Stimulated activated CD8-positive, alpha-beta memory T cell treated with anti-CD3 and anti-CD28 coated beads, Interleukin-15, amount 100 ng/mL, for 24 hours (primary cell): ENCODE data around the gene TICAM1.
"Not testable (repeated sequence)": the region's sequence is repeated elsewhere in the genome, so short reads cannot be mapped to it uniquely, and the experiment has no call there.

Experiments
- DNase-seq: peaks from one replicate; pipeline ENCODE4 v3.0.0-alpha.2; 2020; ENCODE audit warnings: low read depth

The TICAM1 gene

DNA sequence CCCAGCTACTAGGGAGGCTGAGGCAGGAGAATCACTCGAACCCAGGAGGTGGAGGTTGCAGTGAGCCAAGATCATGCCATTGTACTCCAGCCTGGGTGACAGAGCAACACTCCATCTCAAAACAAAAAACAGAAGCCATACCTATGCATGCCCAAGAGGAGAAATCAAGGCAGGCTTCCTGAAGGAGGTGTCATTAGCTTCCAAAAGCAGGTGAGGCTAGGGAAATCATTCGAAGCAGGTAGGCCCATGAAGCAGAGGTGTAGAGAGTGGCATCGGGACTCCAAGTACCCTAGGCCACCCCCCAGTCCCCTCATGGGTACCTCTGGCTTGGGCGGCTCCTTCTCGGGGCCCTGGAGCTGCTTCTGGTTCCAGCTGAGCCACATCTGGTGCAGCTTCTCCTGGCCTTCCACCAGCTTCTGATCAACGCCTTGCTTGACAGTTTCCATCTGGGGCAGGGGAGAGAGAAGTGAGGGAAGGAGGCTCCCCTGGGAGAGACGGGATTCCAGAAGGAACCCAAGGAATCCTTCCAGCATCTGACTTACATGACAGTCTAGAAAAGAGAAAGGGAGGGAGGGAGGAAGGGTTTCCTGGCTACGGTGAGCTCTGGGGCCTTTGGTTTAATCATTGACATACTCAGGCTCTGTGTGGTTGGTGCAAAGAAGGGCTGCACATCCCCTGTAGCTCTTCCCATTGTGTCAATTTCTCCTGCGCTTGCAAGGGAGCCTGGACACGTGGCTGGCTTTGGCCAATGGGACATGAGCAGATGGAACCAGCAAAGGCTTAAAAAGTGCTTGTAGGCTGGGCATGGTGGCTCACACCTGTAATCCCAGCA, 13.1 kb upstream of the TICAM1 start:
- DNase-seq = no peak

DNA sequence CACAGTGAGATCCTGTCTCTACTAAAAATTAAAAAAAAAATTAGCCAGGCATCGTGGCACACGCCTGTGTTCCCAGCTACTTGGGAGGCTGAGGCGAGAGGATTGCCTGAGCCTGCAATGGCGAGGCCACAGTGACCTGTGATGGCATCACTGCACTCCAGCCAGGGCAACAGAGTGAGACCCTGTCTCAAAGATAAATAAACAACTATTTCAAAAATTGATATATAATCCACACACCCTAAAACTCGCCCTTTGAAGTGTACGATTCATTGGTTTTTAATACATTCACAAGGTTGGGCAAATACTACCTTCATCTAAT, 12.1 kb upstream of the TICAM1 start:
- no peak for DNase-seq

DNA sequence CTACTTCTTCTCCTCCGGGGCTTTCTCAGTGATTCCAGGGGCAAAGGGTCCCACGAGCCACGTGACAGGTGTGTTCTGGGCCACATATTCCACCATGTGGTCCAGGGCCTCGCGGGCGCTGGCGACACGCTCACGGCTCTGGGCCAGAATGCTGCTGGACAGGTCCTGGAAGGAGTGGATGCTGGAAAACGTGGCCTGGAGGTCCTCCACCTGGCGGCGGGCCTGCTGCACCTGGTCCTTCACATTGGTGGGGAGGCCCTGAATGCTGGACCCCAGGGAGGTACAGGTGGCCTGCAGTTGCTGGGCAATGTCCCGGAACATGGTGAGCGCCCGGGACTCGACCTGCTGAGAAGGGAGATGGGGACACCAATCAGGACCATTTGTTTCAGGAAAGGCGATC, 7.7 kb upstream of the TICAM1 start:
- DNase-seq = no peak

DNA sequence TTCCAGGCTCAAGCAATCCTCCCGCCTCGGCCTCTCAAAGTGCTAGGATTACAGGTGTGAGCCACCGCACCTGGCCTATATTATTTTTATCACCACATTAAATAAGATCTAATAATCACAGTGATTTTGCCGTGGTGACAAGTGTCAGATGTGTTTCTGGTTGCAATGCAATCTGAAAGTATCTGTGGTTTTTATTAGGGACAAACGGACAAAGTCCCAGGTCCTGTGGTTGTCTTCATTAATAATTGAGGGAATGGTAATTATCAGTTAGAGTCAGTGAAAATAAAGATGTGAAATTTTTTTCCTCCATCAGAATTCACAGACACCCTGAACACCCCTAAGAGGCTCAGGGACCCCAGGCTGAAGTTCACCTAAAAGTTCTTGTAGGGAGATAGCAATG, 1.3 kb upstream of the TICAM1 start:
- DNase-seq = no peak

DNA sequence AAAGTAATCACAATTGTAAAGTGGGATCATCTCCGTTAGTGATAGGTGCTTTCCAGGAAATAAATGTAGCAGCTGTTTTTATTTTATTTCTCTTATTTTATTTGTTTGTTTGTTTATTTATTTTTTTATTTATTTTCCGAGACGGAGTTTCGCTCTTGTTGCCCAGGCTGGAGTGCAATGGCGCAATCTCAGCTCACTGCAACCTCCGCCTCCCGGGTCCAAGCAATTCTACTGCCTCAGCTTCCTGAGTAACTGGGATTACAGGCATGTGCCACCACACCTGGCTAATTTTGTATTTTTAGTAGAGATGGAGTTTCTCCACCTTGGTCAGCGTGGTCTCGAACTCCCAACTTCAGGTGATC, 448 bp upstream of the TICAM1 start:
- not testable (repeated sequence) for DNase-seq

DNA sequence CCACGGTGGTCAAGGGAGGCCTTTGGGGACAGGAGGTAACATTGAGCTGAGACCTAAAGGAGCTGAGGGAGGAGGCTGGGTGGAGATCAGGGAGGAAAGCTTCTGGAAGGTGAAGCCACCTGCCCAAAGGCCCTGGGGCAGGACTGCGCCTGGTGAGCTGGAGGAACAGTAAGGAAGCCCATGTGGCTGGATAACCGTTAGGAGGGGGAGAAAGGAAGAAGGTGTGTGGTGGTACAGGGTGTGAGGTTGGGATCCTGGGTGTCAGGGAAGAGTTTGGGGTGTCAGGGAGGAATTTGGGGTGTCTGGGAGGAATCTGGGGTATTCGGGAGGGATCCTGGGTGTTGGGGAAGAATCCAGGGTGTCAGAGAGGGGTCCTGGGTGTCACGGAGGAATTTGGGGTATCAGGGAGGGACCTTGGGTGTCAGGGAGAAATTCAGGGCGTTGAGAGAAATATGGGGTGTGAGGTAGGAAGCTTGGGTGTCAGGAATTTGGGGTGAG, 695 bp downstream of the TICAM1 start:
- no peak for DNase-seq

DNA sequence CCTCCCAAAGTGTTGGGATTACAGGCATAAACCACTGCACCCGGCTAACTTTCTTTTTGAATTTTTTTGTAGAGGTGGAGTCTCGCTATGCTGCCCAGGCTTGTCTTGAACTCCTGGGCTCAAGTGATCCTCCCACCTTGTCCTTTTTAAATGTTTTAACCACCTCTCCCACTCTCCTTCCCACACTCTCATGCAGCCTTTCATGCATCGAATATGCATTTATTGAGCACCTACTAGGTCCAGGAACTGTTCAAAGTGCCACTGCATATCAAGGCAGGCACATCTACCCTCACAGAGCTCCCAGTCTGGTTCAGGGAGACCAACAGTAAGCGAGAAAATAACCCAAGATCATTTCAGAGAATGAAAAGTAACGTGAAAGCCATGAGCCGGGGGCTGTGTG, 1.2 kb downstream of the TICAM1 start:
- DNase-seq = no peak

DNA sequence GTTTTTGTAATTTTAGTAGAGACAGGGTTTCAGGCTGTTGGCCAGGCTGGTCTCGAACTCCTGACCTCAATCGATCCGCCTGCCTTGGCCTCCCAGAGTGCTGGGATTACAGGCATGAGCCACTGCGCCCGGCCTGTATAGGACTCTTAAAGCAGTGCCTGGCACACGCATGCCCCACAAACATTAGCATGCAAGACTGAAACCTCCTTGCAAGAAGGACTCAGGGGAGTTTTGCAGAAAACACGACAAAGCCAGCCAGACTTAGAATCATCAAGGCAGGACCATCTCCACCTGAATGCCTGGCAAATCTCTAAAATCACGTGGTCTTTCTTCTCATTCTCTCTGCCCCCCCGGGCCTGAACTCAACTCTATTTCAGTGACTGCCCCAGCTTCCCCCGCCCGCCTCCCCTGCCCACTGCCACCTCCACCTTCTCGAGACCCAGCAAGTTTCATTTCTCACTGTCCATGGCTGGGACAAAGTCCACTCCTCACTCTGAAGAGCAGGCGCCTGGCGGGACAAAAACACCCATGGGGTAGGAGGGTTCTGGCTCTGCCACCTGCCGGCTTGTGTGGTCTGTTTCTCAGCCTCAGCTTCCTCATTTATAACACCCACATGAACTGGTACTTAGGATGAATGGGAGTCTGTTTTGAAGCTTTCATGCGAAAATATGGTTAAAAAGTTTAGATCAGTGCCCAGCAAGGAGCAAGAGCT, 2.4 kb downstream of the TICAM1 start:
- DNase-seq = no peak

DNA sequence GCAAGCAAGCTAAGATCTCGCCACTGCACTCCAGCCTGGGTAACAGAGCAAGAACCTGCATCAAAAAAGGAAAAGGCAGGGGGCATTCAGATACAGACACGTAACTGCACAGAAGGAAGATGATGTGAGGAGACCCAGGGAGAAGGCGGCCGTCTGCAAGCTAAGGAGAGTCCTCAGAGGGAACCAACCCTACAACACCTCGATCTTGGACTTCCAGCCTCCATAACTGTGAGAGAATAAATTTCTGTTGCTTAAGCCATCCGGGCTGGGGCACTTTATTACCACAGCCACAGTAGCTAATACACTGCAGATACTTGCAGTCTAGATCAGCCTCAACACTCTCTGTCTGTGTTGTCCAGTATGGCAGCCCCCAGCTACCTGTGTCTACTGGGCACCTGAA, 7.9 kb downstream of the TICAM1 start:
- no peak for DNase-seq

DNA sequence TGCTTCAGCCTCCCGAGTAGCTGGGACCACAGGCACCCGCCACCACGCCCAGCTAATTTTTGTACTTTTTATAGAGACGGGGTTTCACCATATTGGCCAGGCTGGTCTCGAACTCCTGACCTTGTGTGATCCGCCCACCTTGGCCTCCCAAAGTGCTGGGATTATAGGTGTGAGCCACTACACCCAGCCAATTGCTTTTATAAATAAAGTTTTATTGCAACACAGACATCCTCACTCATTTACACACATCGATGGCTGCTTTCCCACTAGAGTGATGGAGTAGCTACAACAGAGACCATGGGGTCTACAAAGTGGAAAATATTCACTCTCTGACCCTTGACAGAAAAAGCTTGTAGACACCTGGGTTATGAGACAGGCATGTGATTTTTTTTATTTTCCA, 9.2 kb downstream of the TICAM1 start:
- DNase-seq = not testable (repeated sequence)

DNA sequence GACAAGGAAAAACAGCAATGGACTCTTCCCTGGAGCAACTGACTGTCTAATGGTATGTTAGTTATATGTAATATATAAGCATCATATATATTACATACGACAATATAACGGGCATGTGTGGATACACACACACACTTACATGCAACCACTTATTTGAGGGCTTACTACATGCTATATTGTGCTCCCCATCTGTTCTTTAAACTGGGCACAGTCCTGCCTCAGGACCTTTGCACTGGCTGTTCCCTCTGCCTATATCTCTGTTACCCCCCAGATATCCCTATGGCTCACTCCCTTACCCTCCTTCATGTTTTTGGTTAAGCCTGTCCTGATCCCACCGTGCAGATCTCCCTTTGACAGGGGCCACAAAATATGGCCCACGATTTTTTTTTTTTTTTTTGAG, 10.2 kb downstream of the TICAM1 start:
- DNase-seq = no peak

DNA sequence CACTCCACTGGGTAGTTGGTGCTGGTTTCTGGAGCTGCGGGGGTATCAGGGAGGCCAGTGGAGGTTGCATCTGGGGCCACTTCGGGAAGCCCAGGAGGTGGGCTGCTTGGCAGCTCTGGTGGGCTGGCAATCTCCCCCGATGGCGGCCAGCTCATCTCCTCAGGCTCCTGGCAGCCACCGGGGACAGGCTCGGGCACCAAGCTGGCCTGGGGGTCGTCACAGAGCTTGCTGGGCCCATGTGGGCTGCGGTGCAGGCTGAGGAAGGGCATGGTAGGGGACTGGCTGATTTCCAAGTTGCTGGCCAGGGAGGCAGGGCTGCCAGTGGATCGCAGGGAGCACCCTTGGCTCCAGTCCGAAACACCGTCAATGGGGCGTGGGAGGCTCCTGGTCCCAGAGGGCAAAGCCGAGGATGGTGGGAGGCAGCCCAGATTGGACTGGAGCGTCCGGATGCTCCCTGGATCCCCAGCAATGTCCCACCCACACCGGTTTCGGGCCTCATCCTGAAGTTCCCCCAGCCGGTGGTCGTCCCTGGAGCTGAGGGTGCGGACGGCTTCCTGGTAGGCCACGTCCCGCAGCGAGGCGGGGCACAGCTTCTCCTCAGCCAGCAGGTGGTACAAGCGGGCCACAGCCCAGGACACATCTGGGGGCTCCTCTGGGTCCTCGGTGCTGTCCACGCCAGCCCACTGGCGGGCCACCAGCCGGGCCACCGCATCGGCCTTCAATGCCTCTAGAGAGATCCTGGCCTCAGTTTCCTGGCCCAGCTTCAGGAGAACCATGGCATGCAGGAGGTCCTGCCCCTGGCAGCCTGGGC, 13.8 kb downstream of the TICAM1 start:
- DNase-seq = no peak

DNA sequence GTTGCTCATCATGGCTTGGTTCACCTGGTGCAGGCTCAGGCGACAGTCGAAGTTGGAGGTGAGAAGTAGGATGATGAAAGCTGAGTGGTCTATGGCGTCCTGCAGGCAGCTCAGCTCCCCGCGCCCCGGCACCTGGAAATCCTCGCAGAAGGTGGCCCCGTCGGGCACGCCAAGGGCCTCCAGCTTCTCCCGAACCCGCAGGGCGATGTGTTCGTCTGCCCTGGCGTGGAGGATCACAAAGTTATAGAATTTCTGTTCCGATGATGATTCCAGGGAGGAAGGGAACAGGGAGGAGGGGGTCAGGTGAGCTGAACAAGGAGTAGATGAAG, 14.6 kb downstream of the TICAM1 start:
- no peak for DNase-seq

DNA sequence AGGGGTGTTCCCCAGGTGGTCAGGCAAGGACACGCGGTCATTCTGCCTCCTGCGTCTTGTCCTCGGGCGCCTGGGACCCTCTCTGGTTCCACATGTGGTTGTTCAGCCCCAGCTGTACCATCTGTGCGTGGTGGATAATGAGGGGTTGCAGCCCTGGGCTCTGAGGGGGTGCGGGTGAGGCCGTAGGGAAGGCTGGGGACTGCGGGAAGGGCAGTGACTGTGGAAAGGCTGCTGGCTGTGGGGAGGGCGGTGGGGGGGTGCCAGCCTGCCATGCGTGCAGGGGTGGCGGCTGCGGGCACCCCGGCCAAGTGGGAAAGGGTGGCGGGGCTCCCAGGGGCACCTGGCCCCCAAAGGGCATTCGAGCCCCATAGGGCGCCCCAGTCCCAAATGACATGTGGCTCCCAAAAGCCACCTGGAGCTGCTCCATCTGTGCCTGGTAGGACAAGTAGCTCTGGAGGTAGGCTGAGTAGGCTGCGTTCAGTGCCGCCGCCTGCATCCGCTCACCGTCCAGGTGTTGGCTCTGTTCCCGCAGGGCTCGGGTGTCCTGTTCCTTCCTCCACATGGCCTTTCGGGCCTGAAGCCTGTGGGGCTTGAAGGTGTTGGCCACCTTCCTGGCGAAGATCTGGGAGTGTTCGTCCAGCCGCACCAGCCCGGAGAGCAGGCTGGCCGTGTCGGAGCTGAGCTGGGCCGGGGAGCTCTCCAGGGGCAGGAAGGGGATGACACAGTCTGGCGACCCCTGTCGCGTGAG, 15.1 kb downstream of the TICAM1 start:
- DNase-seq = no peak

DNA sequence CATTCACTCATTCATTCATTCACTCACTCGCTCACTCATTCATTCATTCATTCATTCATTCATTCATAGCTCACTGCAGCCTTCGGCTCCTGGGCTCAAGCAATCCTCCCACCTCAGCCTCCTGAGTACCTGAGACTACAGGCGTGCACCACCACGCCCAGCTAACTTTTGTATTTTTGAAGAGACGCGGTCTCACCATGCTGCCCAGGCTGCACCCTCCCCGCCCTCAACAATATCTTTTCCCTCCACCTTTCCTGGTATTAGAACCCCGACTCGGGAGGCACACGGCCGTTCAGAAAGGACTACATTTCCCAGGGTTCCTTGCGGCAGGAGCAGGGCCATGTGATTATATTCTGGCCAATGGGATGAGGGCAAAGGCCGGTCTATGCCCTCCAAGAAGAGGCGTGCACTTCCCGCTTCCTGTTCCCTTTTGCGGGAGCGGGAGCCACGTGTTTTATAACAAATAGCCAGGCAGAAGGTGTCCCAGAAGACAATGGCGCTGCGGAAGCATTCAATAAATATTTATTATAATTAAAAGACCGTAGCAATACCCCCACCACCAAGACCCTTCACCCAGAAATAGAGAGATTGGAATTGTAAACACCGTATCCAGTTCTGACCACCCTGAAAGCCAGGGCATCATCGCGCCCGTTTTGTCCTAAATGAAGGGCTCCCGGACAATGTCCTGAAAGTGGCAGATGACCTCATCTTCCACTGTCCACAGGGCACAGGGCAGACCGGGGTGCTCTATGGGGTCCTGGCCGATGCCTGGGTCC, 15.9 kb downstream of the TICAM1 start:
- DNase-seq = peak; percentile 42

DNA sequence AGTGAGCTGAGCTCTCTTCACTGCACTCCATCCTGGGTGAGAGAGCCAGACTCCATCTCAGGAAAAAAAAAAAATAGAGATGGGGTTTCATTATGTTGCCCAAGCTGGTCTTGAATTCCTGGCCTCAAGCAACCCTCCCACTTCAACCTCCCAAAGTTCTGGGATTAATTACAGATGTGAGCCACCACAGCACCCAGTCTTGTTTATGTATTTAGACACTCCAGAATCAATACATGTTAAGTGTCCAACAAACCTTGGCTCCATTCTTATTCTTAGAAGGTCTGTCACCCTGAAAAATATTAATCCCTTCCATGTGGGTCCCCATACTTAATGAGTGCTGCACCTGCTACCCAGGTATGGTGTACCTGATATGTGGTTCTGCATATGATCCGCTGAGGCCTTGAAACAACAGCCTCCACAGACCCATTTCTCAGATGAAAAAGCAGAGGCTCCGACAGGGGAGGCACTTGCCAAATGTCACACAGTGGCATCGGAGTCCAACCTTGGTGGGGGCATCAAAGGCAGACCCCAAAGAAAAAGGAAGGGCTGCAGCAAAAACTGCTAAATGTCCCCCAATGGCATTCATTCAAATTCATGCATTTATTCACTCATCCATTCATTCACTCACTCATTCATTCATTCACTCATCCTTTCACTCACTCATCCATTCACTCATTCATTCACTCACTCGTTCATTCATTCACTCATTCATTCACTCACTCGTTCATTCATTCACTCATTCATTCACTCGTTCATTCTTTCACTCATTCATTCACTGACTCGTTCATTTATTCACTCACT, 16.7 kb downstream of the TICAM1 start:
- DNase-seq = no peak

DNA sequence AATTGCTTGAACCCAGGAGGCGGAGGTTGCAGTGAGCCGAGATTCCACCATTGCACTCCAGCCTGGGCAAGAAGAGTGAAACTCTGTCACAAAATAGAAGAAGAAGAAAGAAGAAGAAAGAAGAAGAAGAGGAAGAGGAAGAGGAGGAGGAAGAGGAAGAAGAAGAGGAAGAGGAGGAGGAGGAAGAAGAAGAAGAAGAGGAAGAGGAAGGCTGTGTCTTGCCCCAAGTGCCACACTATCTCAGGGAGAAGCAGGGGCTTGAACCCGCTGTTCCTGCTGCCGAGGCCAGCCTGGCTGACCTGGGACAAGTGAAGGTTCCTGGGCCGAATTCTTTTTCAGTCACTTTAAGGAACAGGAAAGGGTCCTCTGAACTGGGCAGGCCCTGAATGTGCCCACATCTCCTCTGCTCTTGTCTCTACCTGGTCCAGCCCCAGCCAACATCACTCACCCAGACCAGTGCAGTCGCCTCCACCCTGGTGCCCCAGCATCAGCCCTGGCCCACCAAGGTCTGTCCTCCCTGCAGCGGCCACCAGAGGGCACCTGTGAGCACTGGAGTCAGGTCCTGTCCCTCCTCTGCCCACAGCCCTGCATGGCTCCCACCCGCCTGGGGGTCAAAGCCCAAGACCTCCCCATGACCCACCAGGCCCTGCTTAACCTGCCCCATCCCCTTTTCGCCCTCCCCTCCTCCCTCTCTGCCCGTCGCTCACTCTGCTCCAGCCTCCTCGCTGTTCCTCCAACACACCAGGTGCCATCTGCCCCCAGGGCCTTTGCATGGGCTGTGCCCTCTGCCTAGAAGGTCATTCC, 20.0 kb downstream of the TICAM1 start:
- DNase-seq = peak; percentile 91

DNA sequence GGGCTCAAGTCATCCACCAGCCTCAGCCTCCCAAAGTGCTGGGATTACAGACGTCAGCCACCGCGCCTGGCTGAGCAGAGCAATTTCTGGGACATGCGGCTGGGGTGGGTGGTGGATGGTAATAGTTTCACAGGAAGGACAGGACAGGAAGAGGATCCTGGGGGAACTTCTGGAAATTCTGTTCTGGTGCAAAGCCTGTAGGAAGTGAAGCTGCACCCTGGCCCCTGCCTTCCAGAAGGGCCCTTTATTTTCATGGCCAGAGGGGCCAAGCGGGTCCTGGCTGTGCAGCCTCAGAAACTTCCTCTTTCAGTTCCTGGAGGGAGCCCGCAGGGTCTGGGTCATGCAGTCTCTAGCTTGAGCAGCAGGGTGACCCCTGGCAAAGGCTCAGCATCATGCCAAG, 24.3 kb downstream of the TICAM1 start:
- no peak for DNase-seq

DNA sequence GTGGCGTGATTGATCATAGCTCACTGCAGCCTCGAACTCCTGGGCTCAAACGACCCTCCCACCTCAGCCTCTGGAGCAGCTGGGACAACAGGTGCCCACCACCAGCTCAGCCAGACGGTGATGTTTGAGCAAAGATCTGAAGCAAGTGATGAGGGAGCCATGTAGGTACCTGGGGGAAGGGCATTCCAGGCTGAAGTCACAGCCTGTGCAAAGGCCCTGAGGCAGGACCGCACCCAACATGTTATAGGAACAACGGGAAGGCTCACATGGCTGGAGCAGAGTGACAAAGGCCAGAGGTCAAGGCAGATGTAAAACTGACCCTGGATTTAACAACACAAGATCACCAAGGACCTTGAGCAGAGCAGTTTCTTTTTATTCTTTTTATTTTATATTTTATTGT, 25.1 kb downstream of the TICAM1 start:
- DNase-seq = no peak

DNA sequence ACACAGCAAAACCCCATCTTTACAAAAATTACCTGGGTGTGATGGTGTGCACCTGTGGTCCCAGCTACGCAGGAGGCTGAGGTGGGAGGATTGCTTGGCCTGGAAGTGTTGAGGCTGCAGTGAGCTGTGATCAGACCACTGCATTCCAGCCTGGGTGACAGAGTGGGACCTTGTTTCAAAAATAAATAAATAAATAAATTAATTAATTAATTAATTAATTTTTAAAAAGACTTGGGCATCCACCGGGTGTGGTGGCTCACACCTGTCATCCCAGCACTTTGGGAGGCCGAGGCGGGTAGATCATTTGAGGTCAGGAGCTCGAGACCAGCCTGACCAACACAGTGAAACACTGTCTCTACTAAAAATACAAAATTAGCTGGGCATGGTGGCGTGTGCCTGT, 26.4 kb downstream of the TICAM1 start:
- DNase-seq = not testable (repeated sequence)
